Measurements from ENCODE around the gene ZDHHC8.

GRCh38 chr22:20106849-20107237, 24.8 kb upstream of the ZDHHC8 start:
- TF ChIP-seq POLR2A (IDR thresholded peaks at IDR 0.05; ENCODE audit: low read length) (no peak), NPAS2 (CRISPR knock-in tag; IDR thresholded peaks at IDR 0.05; ENCODE audit: borderline replicate concordance) (no peak), EP300 (IDR thresholded peaks at IDR 0.05) (no peak), USF2 (IDR thresholded peaks at IDR 0.05) (no peak), RAD21 (conservative IDR thresholded peaks at IDR 0.05 in 1 of 2, IDR thresholded peaks at IDR 0.05 in 1 of 2) (no peak), MAZ (IDR thresholded peaks at IDR 0.05; ENCODE audit: borderline replicate concordance, low read depth, low read length) (no peak), KDM1A (IDR thresholded peaks at IDR 0.05; ENCODE audit: low read depth) (no peak)

Measured in A549 (cell line).